Small intestine (tissue), 7 donors: ENCODE data around the gene MATR3. TPM values are rescaled to one million over a fixed set of nuclear protein-coding genes. Genes with fewer than 3 reads are reported as not detected.

Experiments
- DNase-seq, 2 donors: peaks; one replicate each; pipeline versions ENCODE4 v3.0.0 to v3.0.0-alpha.2; 2013
- FAIRE-seq: peaks from 2 replicates; lab custom pipeline; 2012; peaks lifted over from hg19 to GRCh38; lab: Jason Lieb, UNC
- H3K27ac ChIP-seq, 3 donors: one replicate each; pipeline ENCODE4 v1.5.1; 2013; ENCODE audit warnings: low read length in 2 of 3, mild to moderate bottlenecking in 2 of 3, control low read depth in 1 of 3, inconsistent platforms in 1 of 3, low read depth in 1 of 3, moderate library complexity in 1 of 3
- H3K27me3 ChIP-seq, 3 donors: one replicate each; pipeline ENCODE4 v1.6.1; 2013; ENCODE audit warnings: low read length in 3 of 3, inconsistent platforms in 1 of 3; ENCODE audit not compliant: control insufficient read depth in 3 of 3, insufficient read depth in 3 of 3
- H3K36me3 ChIP-seq, 3 donors: one replicate each; pipeline ENCODE4 v1.6.1; 2013; ENCODE audit warnings: low read length in 3 of 3, inconsistent platforms in 1 of 3, low read depth in 1 of 3, mild to moderate bottlenecking in 1 of 3, moderate library complexity in 1 of 3; ENCODE audit not compliant: control insufficient read depth in 3 of 3, insufficient read depth in 2 of 3
- H3K4me1 ChIP-seq, 3 donors: one replicate each; pipeline ENCODE4 v1.6.1; 2013; ENCODE audit warnings: low read length in 2 of 3, inconsistent platforms in 1 of 3, low read depth in 1 of 3, mild to moderate bottlenecking in 1 of 3, moderate library complexity in 1 of 3; ENCODE audit not compliant: control insufficient read depth in 3 of 3, insufficient read depth in 2 of 3
- H3K4me3 ChIP-seq, 3 donors: one replicate each; pipeline ENCODE4 v1.5.1; 2013; ENCODE audit warnings: low read length in 3 of 3, control low read depth in 1 of 3, inconsistent platforms in 1 of 3, low read depth in 1 of 3, mild to moderate bottlenecking in 1 of 3, moderate library complexity in 1 of 3
- H3K9me3 ChIP-seq, 2 donors: one replicate each; pipeline ENCODE4 v1.6.1; 2013; ENCODE audit warnings: low read depth in 1 of 2, low read length in 1 of 2; ENCODE audit not compliant: control insufficient read depth in 2 of 2, insufficient read depth in 1 of 2
- WGBS, 3 donors: extraction: QIAGEN DNeasy Blood & Tissue Kit; methylation state at CpG; one replicate each; pipeline ENCODE4 v1.1.7; 2013; 5-methylcytosine and 5-hydroxymethylcytosine counted together
- polyA plus RNA-seq, 4 donors: library from polyadenylated mRNA; stranded (reverse) in 3 of 4; unstranded in 1 of 4; fragments of 200-250 nt in 3 of 4; fragments of 120-200 nt in 1 of 4; gene quantifications; one replicate each; pipeline versions ENCODE4 v1.2.1 to v1.2.3, GENCODE V29; 2013
- donor health status: healthy with polysubstance abuse.
- donor health status: control.
- donor health status: control.
- donor health status: Bipolar disorder and iron deficiency.
- donor health status: healthy.

The MATR3 gene
- polyA plus RNA-seq, 4 donors: 63.1 to 283 (median 100) TPM

- no peak overlapping the region for H3K27ac ChIP-seq
- no peak for FAIRE-seq
These were observed 78.2 kb downstream of the MATR3 start for GRCh38 chr5:139371482-139372435.

GRCh38 chr5:139374909-139375308 lies 81.4 kb downstream of the MATR3 start:
- 95 to 98% (median 95%) methylated on average over 2 of the region's 2 CpGs for WGBS, 3 donors
- FAIRE-seq: no peak

More at GRCh38 chr5:139371482-139372435, 78.2 kb downstream of the MATR3 start:
- no peak for DNase-seq
- Histone ChIP-seq H3K36me3 (peaks cover 5 to 46% (median 11%) of the 10 kb centered on the region in 3 donors), H3K4me1 (peaks cover 0 to 6% (median 0%) of the 10 kb centered on the region in 3 donors), H3K27me3 (no peaks in the 10 kb centered on the region), H3K4me3 (no peak overlapping the region), H3K9me3 (no peaks in the 10 kb centered on the region)
- whole genome bisulfite sequencing, 3 donors: 78 to 86% (median 81%) methylated on average over 7 of the region's 7 CpGs

GRCh38 chr5:139376364-139376763 lies 82.8 kb downstream of the MATR3 start:
- 93 to 97% (median 94%) methylated on average over 7 of the region's 7 CpGs for WGBS, 3 donors
- H3K36me3 ChIP-seq: peaks cover 4 to 63% (median 5%) of the 10 kb centered on the region in 3 donors
- no peaks in the 10 kb centered on the region for H3K27me3 ChIP-seq
- no peak for DNase-seq
- H3K27ac ChIP-seq: no peak overlapping the region
- H3K4me3 ChIP-seq: no peak overlapping the region
- H3K4me1 ChIP-seq: peaks cover 0 to 30% (median 4%) of the 10 kb centered on the region in 3 donors
- H3K9me3 ChIP-seq: no peaks in the 10 kb centered on the region
- no peak for FAIRE-seq

More at GRCh38 chr5:139374909-139375308, 81.4 kb downstream of the MATR3 start:
- Histone ChIP-seq H3K27ac (no peak overlapping the region), H3K4me1 (peaks cover 0 to 19% (median 2%) of the 10 kb centered on the region in 3 donors), H3K9me3 (no peaks in the 10 kb centered on the region), H3K36me3 (peaks cover 5 to 65% (median 6%) of the 10 kb centered on the region in 3 donors), H3K4me3 (no peak overlapping the region), H3K27me3 (no peaks in the 10 kb centered on the region)
- no peak for DNase-seq

GRCh38 chr5:139377226-139377625 lies 83.7 kb downstream of the MATR3 start:
- Histone ChIP-seq H3K4me3 (no peak overlapping the region), H3K27ac (no peak overlapping the region), H3K27me3 (no peaks in the 10 kb centered on the region), H3K4me1 (peaks cover 0 to 38% (median 6%) of the 10 kb centered on the region in 3 donors), H3K36me3 (peaks cover 0 to 57% (median under 1%) of the 10 kb centered on the region in 3 donors), H3K9me3 (no peaks in the 10 kb centered on the region)
- FAIRE-seq: no peak
- DNase-seq: no peak
- WGBS, 3 donors: 81 to 92% (median 86%) methylated on average over 3 of the region's 3 CpGs

- peaks cover 0 to 55% (median 0%) of the 10 kb centered on the region in 3 donors for H3K36me3 ChIP-seq
- H3K27me3 ChIP-seq: no peaks in the 10 kb centered on the region
- H3K27ac ChIP-seq: peak overlapping the region in 1 of 3 donors; percentile 2
- FAIRE-seq (no peak), DNase-seq (no peak)
- H3K4me1 ChIP-seq: peaks cover 5 to 44% (median 6%) of the 10 kb centered on the region in 3 donors
- H3K4me3 ChIP-seq: no peak overlapping the region
- WGBS, 3 donors: 74 to 84% (median 82%) methylated on average over 42 to 47 of the region's 47 CpGs
- H3K9me3 ChIP-seq: no peaks in the 10 kb centered on the region
These were observed 84.7 kb downstream of the MATR3 start for GRCh38 chr5:139378101-139378825.

- Histone ChIP-seq H3K27ac (peak overlapping the region in 2 of 3 donors; percentile 1 to 2), H3K36me3 (peaks cover 0 to 49% (median 0%) of the 10 kb centered on the region in 3 donors), H3K4me1 (peaks cover 5 to 45% (median 9%) of the 10 kb centered on the region in 3 donors), H3K27me3 (no peaks in the 10 kb centered on the region), H3K4me3 (no peak overlapping the region), H3K9me3 (no peaks in the 10 kb centered on the region)
- 19 to 63% (median 45%) methylated on average over 13 of the region's 13 CpGs for WGBS, 3 donors
- FAIRE-seq (no peak), DNase-seq (peak in 1 of 2 donors; percentile 82)
These were observed 85.4 kb downstream of the MATR3 start for GRCh38 chr5:139378941-139379361.

- Histone ChIP-seq H3K4me3 (no peak overlapping the region), H3K27me3 (no peaks in the 10 kb centered on the region), H3K9me3 (no peaks in the 10 kb centered on the region), H3K36me3 (peaks cover 0 to 45% (median 0%) of the 10 kb centered on the region in 3 donors), H3K27ac (no peak overlapping the region), H3K4me1 (peaks cover 13 to 54% (median 17%) of the 10 kb centered on the region in 3 donors)
- FAIRE-seq (no peak), DNase-seq (no peak)
- WGBS, 3 donors: 86 to 90% (median 86%) methylated on average over 15 of the region's 15 CpGs
These were observed 86.3 kb downstream of the MATR3 start for GRCh38 chr5:139379626-139380449.
